ENCODE measurements around the gene BSG.
"Not testable (repeated sequence)": the region's sequence is repeated elsewhere in the genome, so short reads cannot be mapped to it uniquely, and the experiment has no call there.

DNA sequence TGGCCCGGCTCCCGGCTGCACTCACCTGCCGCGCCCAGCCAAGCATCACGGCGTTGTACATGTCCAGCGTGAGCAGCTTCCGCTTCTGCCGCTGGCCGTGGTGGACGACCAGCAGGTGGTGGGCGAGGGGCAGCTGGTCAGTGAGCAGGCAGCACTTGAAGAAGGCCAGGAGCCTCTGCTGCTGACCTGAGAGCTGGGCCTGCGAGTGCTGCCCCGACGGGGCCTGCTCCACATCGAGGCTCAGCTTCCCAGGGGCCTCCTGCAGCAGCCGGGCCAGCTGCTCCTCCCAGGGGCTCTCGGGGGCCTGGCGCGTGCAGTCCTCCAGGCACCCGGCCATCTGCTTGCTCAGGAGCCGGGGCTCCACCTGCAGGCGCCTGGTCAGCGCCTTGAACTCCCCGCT lies 57.1 kb downstream of the BSG start:
- TF ChIP-seq, protein P1, sequence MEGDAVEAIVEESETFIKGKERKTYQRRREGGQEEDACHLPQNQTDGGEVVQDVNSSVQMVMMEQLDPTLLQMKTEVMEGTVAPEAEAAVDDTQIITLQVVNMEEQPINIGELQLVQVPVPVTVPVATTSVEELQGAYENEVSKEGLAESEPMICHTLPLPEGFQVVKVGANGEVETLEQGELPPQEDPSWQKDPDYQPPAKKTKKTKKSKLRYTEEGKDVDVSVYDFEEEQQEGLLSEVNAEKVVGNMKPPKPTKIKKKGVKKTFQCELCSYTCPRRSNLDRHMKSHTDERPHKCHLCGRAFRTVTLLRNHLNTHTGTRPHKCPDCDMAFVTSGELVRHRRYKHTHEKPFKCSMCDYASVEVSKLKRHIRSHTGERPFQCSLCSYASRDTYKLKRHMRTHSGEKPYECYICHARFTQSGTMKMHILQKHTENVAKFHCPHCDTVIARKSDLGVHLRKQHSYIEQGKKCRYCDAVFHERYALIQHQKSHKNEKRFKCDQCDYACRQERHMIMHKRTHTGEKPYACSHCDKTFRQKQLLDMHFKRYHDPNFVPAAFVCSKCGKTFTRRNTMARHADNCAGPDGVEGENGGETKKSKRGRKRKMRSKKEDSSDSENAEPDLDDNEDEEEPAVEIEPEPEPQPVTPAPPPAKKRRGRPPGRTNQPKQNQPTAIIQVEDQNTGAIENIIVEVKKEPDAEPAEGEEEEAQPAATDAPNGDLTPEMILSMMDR (conservative IDR thresholded peaks at IDR 0.05 in 1 of 2, IDR thresholded peaks at IDR 0.05 in 1 of 2; ENCODE audit: low read depth in 1 of 2, low read length in 2 of 2) = not testable (repeated sequence)
- not testable (repeated sequence) for TF ChIP-seq EZH2 (IDR thresholded peaks at IDR 0.05; ENCODE audit: low read length, missing control alignments)
